Measurements from ENCODE around the gene KIAA0930. TPM values are rescaled to one million over a fixed set of nuclear protein-coding genes. Genes with fewer than 3 reads are reported as not detected.

The KIAA0930 gene
- 36.6 and 47.8 TPM in 2 replicates for total RNA-seq

DNA sequence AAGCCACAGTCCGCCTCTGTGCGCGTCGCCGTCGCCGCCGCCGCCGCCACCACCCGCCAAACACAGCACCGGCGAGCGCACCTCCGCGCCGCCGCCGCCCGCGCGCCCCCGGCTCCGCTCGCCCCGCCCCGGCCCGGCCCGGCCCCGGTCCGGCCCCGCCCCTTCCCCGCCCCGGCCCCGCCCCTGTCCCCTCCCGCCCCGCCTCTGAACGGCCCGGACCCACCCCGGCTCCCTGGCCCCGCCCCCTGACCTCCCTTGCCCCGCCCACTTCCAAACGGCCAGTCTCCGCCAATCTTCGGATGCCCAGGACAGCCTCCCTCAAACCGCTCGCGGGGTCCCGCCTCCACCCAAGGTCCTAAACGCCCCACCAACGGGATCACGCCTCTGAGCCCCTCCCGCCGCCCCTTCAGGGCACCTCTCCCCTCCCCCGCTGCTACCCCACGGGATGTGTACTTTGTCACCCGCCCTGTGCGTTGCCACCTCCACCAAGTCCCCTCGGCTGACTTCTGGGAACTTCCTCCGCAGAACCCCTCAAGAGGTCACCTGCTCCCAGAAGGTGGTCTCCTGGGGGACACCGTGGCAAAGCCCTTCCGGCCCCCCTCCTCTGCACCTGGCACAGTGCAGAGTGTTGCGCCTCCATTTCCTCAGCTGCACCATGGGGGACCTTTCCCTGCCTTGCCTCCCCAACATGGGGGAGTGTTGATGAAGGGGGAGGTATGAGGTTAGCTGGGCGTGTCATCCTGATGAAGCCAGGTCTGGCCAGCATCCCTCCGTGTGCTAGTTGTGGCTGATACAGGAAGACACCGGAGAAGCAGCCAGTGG lies at the start of gene KIAA0930:
Gene KIAA0930 (minus strand): TSS at position 85 of the 822 bp plus-strand sequence. CDS start 191 bp downstream, outside the sequence.

DNA sequence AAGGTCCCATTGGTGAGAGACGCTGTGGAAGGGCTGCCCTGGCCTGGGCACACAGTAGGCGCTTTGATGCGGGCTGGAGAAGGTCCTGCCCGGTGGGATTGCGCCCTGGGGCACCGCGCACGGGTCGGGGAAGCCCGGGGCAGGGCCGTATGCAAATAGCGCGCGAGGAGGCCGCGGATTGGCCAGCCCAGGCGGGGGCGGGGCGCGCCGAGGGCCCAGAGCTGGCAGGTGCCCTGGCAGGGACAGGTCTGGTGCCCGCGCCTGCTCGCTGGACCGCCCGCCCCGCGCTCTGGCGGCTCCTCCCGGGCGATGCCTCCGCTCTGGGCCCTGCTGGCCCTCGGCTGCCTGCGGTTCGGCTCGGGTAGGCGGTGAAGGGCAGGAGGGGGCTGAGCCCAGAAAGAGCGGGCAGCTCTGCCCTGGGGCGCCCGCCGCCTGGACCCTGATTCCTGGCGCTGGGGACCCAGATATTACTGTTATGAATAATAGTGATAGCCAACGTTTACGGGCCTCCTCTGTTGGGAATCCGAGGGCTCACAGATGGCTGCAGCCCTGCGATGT lies 44.1 kb upstream of the KIAA0930 start, which contains the start of gene UPK3A:
Gene UPK3A (plus strand): TSS at position 245 of the 558 bp plus-strand sequence. CDS start 65 bp downstream, at position 310.

DNA sequence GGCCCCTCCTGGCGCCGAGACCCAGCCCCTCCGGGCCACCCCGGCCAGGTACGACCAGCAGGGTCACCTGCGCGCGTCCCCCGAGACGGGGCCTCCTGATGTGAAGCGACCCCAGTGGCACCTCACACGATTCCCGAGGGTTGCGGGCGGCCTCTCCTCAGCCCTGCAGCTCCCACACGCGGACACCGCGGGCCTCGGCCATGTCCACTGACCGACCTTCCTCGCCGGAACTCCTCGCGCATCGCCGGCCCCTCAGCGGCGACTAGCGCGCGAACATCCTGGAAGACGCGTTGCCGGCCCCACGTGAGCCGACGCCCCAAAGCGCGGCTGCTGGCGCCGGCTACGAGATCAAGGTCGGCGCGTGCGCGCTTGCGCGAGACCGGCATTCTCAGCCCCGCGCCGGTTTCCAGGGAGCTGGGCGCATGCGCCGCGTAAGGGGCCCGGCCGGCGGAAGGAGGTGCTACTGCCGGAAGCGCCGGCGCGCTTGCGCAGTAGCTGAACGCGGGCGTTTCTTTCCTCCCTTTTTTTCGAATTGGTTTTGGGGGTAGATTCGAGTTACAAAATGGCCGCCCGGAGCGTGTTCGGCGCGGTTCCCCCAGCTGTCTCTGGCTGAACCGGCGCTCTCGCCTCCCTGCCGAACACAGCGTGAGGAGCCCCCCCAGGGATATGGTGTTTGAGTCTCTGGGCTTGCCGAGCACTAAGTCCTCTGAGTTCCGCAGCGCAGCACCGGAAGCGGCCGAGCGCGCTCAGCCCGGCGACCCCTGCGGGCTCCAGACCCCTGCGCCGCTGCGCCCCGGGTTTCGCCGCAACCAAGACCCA lies 77.0 kb downstream of the KIAA0930 start, which contains the start of gene NUP50:
Gene NUP50 (plus strand): TSS at position 475 of the 819 bp plus-strand sequence. CDS start 4,253 bp downstream, outside the sequence.

Other genes with a start within 250 kb of the KIAA0930 start
- not detected in 2 replicates for gene PHF21B, start 230.9 kb downstream of the KIAA0930 start, total RNA-seq
- gene NUP50, start 77.0 kb downstream of the KIAA0930 start, total RNA-seq: 43.9 and 58.8 TPM in 2 replicates
- not detected in 2 replicates for gene UPK3A, start 44.1 kb upstream of the KIAA0930 start, total RNA-seq
- 14.5 and 32.7 TPM in 2 replicates for gene FAM118A, start 69.0 kb upstream of the KIAA0930 start, total RNA-seq
- not detected in 2 replicates for gene SMC1B, start 172.7 kb upstream of the KIAA0930 start, total RNA-seq
- gene RIBC2, start 172.8 kb upstream of the KIAA0930 start, total RNA-seq: 0.11 and 0.26 TPM in 2 replicates